KMS-11 (cell line): Measurements from ENCODE around the gene XPOT.

Experiments
- H2AFZ ChIP-seq: fragments of 200-600 bp; sonication (generic); 2 replicates; pipeline ENCODE4 v1.6.1; 2016; ENCODE audit warnings: antibody characterized with exemption, mixed run types, low read depth
- H3K27ac ChIP-seq: fragments of 200-600 bp; sonication (generic); 2 replicates; pipeline ENCODE4 v1.6.1; 2016; ENCODE audit warnings: mild to moderate bottlenecking, mixed run types
- H3K27me3 ChIP-seq: fragments of 200-600 bp; sonication (generic); 2 replicates; pipeline ENCODE4 v1.6.1; 2017; ENCODE audit warnings: mild to moderate bottlenecking, low read depth, mixed run types, moderate library complexity; ENCODE audit not compliant: insufficient read depth
- H3K36me3 ChIP-seq: fragments of 200-600 bp; sonication (generic); 2 replicates; pipeline ENCODE4 v1.6.1; 2017; ENCODE audit warnings: mild to moderate bottlenecking, mixed run types; ENCODE audit not compliant: insufficient read depth
- H3K4me1 ChIP-seq: fragments of 200-600 bp; sonication (generic); 2 replicates; pipeline ENCODE4 v1.6.1; 2016; ENCODE audit warnings: mild to moderate bottlenecking, low read depth, mixed run types; ENCODE audit not compliant: poor library complexity, severe bottlenecking
- H3K4me2 ChIP-seq: fragments of 200-600 bp; sonication (generic); 2 replicates; pipeline ENCODE4 v1.7.0; 2016; ENCODE audit warnings: mild to moderate bottlenecking, mixed run types
- H3K4me3 ChIP-seq: fragments of 200-600 bp; sonication (generic); IDR thresholded peaks from 2 replicates; pipeline ENCODE4 v1.6.1; 2017; ENCODE audit warnings: low read depth, low read length, mixed read lengths; ENCODE audit not compliant: insufficient read depth
- H3K79me2 ChIP-seq: fragments of 200-600 bp; sonication (generic); 2 replicates; pipeline ENCODE4 v1.6.1; 2016; ENCODE audit warnings: low read depth, mixed run types; ENCODE audit not compliant: insufficient read depth
- H3K9ac ChIP-seq: fragments of 200-600 bp; sonication (generic); 2 replicates; pipeline ENCODE4 v1.6.1; 2016; ENCODE audit warnings: mild to moderate bottlenecking, mixed run types
- H4K20me1 ChIP-seq: fragments of 200-600 bp; sonication (generic); 2 replicates; pipeline ENCODE4 v1.6.1; 2016; ENCODE audit warnings: mild to moderate bottlenecking, mixed run types; ENCODE audit not compliant: insufficient read depth
- CTCF ChIP-seq: fragments of 200-600 bp; sonication (generic); conservative IDR thresholded peaks from 2 replicates; pipeline ENCODE4 v1.6.1; 2017; ENCODE audit warnings: low read depth, mild to moderate bottlenecking, antibody characterized with exemption, low read length, moderate library complexity, mixed read lengths

The XPOT gene

GRCh38 chr12:64402181-64402580 is 2.0 kb upstream of the XPOT start:
- Histone ChIP-seq H3K9ac (no peak overlapping the region), H3K4me1 (peaks cover 24% of the 10 kb centered on the region), H3K4me3 (no peak overlapping the region), H3K79me2 (peaks cover 30% of the 10 kb centered on the region), H3K4me2 (no peak overlapping the region), H3K27me3 (no peaks in the 10 kb centered on the region), H3K36me3 (no peaks in the 10 kb centered on the region), H4K20me1 (no peaks in the 10 kb centered on the region), H2AFZ (no peak overlapping the region), H3K27ac (no peak overlapping the region)
- TF ChIP-seq CTCF, result no peak

- H3K4me3 ChIP-seq, result peak overlapping the region; percentile 73
- H3K36me3 ChIP-seq, result no peaks in the 10 kb centered on the region
- peaks cover 55% of the 10 kb centered on the region for H3K79me2 ChIP-seq
- peaks cover 48% of the 10 kb centered on the region for H3K4me1 ChIP-seq
- no peaks in the 10 kb centered on the region for H3K27me3 ChIP-seq
- H2AFZ ChIP-seq, result peak overlapping the region; percentile 70
- peak overlapping the region; percentile 100 for H3K9ac ChIP-seq
- peaks cover 18% of the 10 kb centered on the region for H4K20me1 ChIP-seq
- 0 out of 2 replicates have a peak, but pooled peaks have one; percentile 24 for TF ChIP-seq CTCF
- H3K4me2 ChIP-seq, result peak overlapping the region; percentile 50
- H3K27ac ChIP-seq, result peak overlapping the region; percentile 99
Measured at GRCh38 chr12:64404470-64405256, 471 bp downstream of the XPOT start.

- no peaks in the 10 kb centered on the region for H3K27me3 ChIP-seq
- H3K36me3 ChIP-seq, result peaks cover 14% of the 10 kb centered on the region; the same call in 1 of the 2 replicates
- no peak overlapping the region for H3K4me3 ChIP-seq
- peak overlapping the region; percentile 50 for H3K4me2 ChIP-seq
- TF ChIP-seq CTCF, result no peak
- no peak overlapping the region for H3K9ac ChIP-seq
- peaks cover 30% of the 10 kb centered on the region for H4K20me1 ChIP-seq
- H3K27ac ChIP-seq, result peak overlapping the region; percentile 29; the same call in 1 of the 2 replicates
- H3K4me1 ChIP-seq, result peaks cover 60% of the 10 kb centered on the region
- H3K79me2 ChIP-seq, result peaks cover 83% of the 10 kb centered on the region
- no peak overlapping the region for H2AFZ ChIP-seq
Measured at GRCh38 chr12:64407342-64408223, 3.4 kb downstream of the XPOT start.

GRCh38 chr12:64411427-64411826 is 7.2 kb downstream of the XPOT start:
- no peak overlapping the region for H2AFZ ChIP-seq
- no peak overlapping the region for H3K9ac ChIP-seq
- no peak overlapping the region for H3K4me3 ChIP-seq
- no peak overlapping the region for H3K27ac ChIP-seq
- H3K36me3 ChIP-seq, result peaks cover 45% of the 10 kb centered on the region; the same call in 1 of the 2 replicates
- H3K27me3 ChIP-seq, result no peaks in the 10 kb centered on the region
- peaks cover 92% of the 10 kb centered on the region for H3K79me2 ChIP-seq
- no peak overlapping the region for H3K4me2 ChIP-seq
- H3K4me1 ChIP-seq, result peaks cover 44% of the 10 kb centered on the region
- H4K20me1 ChIP-seq, result peaks cover 33% of the 10 kb centered on the region
- no peak for TF ChIP-seq CTCF
